Fibroblast of skin of right biceps (primary cell): ENCODE measurements around the gene AFF3.
"Not testable (repeated sequence)": the region's sequence is repeated elsewhere in the genome, so short reads cannot be mapped to it uniquely, and the experiment has no call there.

Source experiments
- DNase-seq: peaks from one replicate; pipeline ENCODE4 v3.0.0-alpha.2; 2013

Gene AFF3

GRCh38 chr2:100107440-100107839 lies 35.0 kb downstream of the AFF3 start:
- no peak for DNase-seq

- DNase-seq = peak; percentile 22
These were observed 35.9 kb downstream of the AFF3 start for GRCh38 chr2:100106460-100106859.

GRCh38 chr2:100105678-100106054 lies 36.7 kb downstream of the AFF3 start:
- DNase-seq = peak; percentile 24

GRCh38 chr2:100104718-100105677 lies 37.4 kb downstream of the AFF3 start:
- DNase-seq = peak; percentile 55

GRCh38 chr2:100104265-100104664 lies 38.1 kb downstream of the AFF3 start:
- peak; percentile 10 for DNase-seq

GRCh38 chr2:100103527-100104252 lies 38.7 kb downstream of the AFF3 start:
- DNase-seq = not testable (repeated sequence)

GRCh38 chr2:100102466-100103180 lies 39.8 kb downstream of the AFF3 start:
- DNase-seq = not testable (repeated sequence)

- DNase-seq = not testable (repeated sequence)
These were observed 43.5 kb downstream of the AFF3 start for GRCh38 chr2:100098855-100099254.

- not testable (repeated sequence) for DNase-seq
These were observed 44.6 kb downstream of the AFF3 start for GRCh38 chr2:100097611-100098294.

GRCh38 chr2:100095845-100096244 lies 46.5 kb downstream of the AFF3 start:
- not testable (repeated sequence) for DNase-seq

- not testable (repeated sequence) for DNase-seq
These were observed 50.6 kb downstream of the AFF3 start for GRCh38 chr2:100091807-100092206.

GRCh38 chr2:100085744-100086143 lies 56.6 kb downstream of the AFF3 start:
- not testable (repeated sequence) for DNase-seq

GRCh38 chr2:100083421-100084216 lies 58.8 kb downstream of the AFF3 start:
- DNase-seq = peak; percentile 58

GRCh38 chr2:100082302-100082978 lies 60.0 kb downstream of the AFF3 start:
- peak; percentile 71 for DNase-seq

- DNase-seq = no peak
These were observed 64.5 kb downstream of the AFF3 start for GRCh38 chr2:100077935-100078334.

- no peak for DNase-seq
These were observed 64.9 kb downstream of the AFF3 start for GRCh38 chr2:100077456-100077855.

- no peak for DNase-seq
These were observed 66.9 kb downstream of the AFF3 start for GRCh38 chr2:100075532-100075931.

- DNase-seq = no peak
These were observed 69.3 kb downstream of the AFF3 start for GRCh38 chr2:100073110-100073509.

GRCh38 chr2:100072503-100072902 lies 69.9 kb downstream of the AFF3 start:
- DNase-seq = no peak

- peak; percentile 32 for DNase-seq
These were observed 70.9 kb downstream of the AFF3 start for GRCh38 chr2:100071335-100072043.
